Urothelium cell line (cell line): ENCODE data around the gene TMEM209.
"Not testable (repeated sequence)": the region's sequence is repeated elsewhere in the genome, so short reads cannot be mapped to it uniquely, and the experiment has no call there.

Experiments
- DNase-seq: peaks from one replicate; pipeline ENCODE4 v3.0.0; 2011; ENCODE audit warnings: low spot score, mixed read lengths
- FAIRE-seq: peaks from 2 replicates; lab custom pipeline; 2011; peaks lifted over from hg19 to GRCh38; lab: Jason Lieb, UNC

The TMEM209 gene

DNA sequence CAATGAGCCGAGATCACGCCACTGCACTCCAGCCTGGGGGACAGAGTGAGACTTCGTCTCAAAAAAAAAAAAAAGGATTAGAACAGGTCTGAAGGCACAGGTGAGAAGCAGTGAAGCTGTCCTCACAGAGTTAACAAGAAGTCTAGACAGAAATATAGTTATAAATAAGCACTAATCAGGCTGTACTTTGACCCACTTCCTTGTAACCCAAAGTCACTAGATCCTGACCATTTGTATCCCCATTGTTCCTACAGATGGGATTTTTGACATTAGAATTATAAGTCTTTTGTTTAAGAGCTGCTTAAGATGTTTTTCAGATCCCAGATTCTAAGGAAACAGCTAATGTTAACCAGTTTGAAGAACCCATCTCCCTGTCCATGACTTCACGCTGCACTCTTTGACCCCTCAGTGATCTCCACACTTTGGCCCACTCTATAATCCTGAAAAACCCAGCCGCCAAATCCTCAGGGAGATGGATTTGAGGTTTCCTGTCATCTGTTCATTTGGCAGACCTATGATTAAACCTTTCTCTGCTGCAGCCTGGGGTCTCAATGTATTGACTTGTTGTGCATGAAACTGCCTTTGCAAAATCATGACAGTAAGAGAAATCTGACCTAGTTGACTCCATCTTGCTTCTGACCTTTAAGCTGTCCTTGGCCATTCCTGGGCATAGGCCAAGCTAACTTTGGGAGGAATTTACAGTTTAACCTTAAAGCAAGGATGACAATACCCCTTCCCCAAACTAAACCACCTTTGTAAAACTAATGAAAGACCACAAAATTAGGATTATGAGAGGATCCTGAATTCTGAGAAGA is 13.8 kb upstream of the TMEM209 start:
- DNase-seq, result no peak
- no peak for FAIRE-seq

DNA sequence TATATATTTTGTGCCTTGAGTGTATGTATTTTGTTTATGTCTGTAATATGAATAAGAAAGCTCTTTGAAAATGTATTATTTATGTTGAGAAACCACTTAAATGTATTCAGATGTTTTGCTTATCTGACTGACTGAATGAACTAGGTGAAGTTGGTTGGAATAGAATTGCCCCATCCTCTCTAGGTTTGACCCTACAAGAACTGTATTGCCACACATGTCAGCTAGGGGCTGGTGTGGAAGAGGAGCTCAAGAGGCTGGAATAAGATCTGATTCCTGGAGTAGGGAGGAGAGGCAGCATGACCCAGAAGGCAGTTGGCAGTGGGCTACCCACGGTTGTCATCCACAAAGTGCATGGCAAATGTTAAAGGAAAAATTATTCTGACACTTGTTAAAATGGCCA is 11.5 kb upstream of the TMEM209 start:
- no peak for FAIRE-seq
- DNase-seq, result no peak

DNA sequence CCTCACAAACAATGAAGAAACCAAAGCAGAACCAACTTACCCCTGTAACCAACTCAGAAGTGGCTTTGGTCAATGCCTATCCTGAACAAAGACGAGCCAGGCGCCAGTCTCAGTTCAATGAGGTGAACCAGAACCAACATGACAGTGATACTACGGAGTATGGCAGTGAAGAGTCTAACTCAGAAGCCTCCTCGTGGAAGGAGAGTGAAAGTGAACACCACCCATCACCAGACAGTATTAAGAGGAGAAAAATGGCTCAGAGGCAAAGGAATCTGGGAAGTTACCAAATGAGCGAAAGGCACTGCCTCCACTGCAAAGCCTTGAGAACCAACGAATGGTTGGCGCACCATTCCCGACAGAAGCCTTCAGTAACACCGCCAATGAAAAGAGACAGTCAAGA is 10.8 kb upstream of the TMEM209 start:
- no peak for FAIRE-seq
- DNase-seq, result no peak

DNA sequence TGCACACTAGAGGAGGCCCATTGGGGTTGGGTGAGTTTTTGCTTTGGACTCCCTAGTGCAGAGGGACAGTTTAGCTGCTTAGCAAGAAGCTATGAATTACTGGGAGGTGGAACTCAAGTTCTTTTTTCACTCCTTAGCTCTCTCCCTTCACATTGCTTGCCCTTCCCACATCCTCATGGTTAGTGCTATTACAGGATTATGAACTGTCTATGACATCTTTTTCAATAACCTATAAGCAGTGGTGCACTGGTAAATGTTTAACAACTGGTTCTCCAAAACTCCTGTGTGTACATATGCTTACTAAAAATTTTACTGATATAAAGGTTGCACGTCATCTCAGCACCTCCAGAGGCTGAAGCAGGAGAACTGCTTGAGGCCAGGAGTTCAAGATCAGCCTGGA is 8.6 kb upstream of the TMEM209 start:
- FAIRE-seq (no peak), DNase-seq (no peak)

DNA sequence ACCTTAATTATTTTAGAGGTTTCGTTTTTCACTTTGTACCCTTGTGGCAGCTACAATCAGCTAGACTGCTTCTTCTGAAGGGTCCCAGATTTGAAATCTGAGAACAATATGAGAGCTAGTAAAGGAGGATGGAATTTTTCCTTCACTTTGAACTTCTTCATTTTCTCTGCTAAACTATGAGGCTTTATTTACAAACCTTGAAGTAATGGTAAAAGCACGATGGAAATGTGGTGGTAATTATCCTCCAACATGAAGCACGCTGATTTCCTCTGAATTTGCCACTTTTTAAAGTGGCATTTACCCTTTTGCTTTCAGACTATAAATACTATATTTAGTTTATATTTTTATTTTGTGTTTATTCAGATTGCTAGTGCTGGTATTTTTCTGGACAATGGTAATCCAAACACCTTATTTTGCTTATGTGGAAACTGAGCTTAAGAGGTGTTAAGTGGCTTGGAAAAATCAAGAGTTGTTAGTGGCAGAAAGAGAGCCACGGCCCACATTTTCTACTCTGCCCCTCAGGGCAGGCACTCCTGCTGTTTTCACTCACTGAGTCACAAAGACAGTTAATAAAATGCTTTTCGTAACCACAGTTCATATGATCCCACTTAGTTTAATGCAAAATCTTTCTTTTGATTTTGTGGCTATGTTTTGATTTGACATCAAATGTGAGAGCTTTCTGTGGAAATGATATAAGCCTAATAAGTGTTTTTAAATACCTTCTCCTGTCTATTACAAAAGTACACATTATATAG is 5.2 kb upstream of the TMEM209 start:
- no peak for FAIRE-seq
- no peak for DNase-seq

DNA sequence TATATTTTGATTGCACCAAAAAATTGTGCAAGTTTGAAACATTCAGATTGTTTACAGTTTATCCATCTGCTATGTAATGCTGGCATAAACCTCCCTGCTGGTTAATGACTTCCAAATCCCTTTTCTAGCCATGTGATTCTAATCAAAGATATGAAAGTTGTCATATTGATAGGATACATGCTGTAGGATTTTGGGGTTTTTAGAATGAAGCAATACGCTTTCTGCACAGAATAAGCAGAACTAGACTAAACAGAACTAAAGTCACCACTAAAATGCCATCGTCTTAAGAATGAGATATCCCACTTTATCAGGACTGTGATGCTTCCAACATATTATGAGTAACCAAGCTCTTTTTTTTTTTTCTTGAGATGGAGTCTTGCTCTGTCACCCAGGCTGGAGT is 3.3 kb upstream of the TMEM209 start:
- FAIRE-seq (no peak), DNase-seq (no peak)

DNA sequence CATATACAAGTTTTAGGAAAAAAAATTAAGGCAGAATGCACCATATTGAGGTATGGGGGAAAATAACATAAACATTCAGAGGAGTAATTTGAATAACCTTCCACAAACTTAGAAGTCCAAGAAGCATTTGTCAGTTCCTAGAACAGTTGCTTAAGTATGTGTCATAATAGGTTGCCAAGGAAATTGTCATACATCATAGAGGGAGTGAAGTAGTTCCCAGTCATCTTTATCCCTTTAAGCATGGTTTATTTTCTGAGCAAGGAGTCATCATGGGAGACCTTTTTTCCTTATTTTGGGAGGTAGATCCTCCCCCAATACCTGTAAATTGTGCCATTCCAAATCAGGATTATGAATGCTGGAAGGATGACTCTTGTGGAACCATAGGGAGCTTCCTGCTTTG is 2.4 kb upstream of the TMEM209 start, which contains the start of gene SSMEM1:
Gene SSMEM1, plus strand, starts transcription at position 219 of the 400 bp plus-strand sequence. Its CDS starts 51 bp downstream, at position 270.
- FAIRE-seq (no peak), DNase-seq (no peak)

DNA sequence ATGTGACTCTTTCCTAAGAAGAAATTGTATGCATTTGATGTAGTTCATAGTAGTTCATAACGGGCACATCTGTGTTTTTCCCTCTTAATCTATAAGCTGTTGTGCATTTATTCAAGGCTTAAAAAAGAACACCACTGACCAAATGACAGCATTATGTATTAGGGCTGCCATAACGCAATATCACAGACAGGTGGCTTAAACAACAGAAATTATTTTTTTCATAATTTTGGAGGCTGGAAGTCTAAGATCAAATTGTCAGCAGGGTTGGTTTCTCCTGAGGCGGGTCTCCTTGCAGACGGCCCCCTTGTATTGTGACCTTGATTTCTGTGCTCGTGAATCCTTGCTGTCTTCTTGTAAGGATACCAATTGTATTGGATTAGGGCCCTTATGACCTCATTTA is 1.8 kb upstream of the TMEM209 start:
- no peak for DNase-seq
- FAIRE-seq, result no peak

DNA sequence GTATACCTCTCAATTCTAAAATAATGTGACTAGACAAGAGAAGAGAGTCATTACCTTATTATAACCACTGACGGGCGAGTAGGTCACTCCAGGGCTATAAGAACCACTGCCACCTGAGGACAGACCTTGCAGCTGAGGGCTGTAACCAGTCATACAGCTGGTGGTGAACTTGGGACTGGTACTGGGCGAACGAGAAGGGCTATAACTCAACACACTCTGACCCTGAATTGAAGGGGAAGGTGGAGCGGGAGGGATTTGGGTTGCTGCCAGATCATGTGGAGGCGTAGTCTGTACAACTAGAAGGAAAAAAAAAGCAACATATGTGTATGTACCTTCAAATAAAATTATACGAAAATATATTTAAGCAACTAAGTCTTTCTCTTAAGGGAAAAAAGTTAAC is 3.4 kb downstream of the TMEM209 start:
- DNase-seq, result no peak

DNA sequence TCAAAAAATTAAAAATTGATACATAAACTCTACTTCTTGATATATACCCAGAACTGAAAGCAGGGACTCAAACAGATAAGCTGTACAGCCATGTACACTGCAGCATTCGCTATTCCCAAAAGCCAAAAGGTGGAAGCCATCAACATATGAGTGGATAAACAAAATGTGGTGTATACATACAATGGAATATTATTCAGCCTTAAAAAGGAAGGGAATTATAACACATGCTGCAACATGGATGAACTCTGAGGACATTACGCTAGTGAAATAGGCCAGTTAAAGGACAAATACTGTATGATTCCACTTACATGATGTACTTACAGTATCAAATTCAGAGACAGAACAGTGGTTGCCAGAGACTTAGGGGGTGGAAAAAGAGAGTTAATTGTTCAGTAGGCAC is 8.1 kb downstream of the TMEM209 start:
- FAIRE-seq (no peak), DNase-seq (no peak)

More for the DNA sequence above, 3.4 kb downstream of the TMEM209 start:
- FAIRE-seq, result no peak

DNA sequence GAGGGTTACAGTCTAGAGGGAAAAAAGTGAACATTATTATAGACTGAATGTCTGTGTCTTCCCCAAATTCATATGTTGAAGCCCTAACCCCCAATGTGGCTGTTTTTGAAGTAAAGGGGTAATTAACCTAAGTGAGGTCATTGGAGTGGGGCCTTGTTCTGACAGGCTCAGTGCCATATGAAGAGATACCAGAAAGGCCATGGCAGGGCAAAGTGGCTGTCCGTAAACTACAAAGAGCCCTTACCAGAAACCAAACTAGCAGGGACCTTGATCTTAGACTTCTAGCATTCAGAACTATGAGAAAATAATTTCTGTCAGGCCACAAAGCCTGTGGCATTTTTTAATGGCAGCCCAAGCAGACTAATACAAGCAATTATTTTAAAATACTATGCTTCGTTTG is 8.7 kb downstream of the TMEM209 start:
- no peak for DNase-seq
- no peak for FAIRE-seq

DNA sequence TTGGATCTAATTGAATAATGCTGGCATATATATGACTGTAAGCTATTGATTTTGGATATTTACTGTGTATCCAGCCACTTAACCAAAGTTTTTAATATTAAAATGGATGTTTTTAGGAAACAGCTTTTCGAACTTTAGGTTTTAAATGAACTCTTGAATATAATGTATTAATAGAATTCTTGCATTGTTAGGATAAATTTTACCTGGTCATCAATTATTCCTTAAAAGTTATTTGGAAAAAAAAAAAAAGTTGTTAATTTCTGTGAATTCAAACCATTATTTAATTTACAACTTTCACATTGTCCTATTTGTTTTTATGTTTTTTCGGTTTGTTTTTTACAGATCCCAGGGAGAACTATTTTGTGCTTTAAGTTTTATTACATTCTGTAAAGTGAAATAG is 9.8 kb downstream of the TMEM209 start:
- no peak for DNase-seq
- FAIRE-seq, result no peak

DNA sequence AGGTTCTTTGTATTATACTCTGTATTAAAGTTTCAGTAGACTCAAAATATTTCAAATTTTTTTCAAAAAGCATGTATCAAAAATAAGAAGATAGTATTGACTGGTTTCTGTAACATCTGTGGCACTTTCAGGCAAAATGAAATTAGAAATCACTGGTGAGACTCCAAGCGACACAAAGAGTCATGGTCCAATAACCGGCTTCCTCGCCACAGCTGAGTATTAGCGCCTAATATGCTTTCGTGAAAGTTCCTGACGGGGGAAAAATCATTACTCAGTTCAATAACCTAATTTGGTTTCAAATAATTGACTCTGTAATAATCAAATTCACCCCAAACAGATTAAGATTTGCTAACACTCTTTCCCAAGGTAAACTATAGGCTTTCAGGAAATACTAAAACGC is 13.4 kb downstream of the TMEM209 start:
- no peak for FAIRE-seq
- DNase-seq, result no peak

DNA sequence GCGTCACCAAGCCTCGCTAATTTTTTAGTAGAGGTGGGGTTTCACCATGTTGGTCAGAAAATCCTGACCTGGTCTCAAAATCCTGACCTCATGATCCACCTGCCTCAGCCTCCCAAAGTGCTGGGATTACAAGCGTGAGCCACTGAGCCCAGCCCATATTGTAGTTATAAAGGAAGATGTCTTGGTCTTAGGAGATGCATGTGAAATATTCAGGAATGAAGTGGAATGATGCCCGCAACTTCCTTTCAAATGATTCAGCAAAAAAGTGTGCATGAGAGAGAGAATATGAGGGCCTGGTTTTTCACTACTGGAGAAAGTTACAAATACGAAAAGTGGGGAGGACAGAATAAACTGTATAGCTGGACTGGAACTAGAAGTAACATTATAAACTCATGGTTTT is 15.9 kb downstream of the TMEM209 start:
- no peak for DNase-seq
- no peak for FAIRE-seq

DNA sequence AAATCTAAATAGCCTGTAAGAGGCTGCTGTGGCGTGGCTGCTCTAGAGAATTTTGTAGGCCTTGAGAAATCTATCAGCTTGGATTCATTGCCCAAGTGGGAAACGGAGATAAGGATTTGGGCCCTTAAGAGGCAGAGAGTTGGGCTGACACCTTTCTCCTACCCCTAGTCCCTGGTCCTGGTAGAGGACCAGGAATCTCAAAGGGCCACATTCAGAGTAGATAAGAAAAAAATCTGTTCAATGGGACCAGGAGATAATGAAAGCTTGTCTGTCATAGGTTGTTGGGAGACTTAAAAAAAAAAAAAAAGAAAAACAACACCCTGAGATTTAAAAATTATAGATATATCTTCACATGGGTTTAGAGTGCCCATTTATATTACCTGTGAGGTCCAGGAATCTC is 17.8 kb downstream of the TMEM209 start:
- no peak for FAIRE-seq
- no peak for DNase-seq

DNA sequence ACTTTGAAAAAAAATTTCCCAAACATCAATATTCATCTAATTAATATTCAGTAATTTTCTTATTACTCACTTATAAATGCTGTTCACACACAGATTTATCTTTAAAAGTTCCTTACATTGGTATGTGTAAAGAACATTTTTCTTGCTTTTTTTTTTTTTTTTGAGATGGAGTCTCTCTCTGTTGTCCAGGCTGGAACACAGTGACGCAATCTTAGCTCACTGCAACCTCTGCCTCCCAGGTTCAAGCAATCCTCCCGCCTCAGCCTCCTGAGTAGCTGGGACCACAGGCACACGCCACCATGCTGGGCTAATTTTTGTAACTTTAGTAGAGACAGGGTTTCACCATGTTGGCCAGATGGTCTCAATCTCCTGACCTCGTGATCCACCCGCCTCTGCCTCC is 20.9 kb downstream of the TMEM209 start:
- DNase-seq, FAIRE-seq: not testable (repeated sequence)

DNA sequence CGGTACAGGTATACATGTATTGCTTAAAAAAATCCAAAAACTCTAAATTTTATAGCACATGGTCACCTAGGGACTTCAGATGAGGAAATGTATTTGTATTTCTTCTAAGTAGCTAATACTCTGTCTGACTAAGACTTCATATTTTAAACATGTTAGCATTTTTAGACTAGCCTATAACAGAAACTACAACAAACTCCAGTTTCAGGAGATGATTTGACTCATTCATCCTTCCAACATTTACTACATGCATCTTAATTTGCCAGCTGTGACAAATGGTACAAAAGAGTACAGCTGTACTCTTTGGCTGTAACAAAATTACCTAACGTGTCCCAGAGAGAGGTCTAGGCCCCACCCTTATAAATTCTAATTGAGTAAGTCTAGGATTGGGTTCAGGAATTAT is 22.2 kb downstream of the TMEM209 start:
- no peak for DNase-seq
- no peak for FAIRE-seq

DNA sequence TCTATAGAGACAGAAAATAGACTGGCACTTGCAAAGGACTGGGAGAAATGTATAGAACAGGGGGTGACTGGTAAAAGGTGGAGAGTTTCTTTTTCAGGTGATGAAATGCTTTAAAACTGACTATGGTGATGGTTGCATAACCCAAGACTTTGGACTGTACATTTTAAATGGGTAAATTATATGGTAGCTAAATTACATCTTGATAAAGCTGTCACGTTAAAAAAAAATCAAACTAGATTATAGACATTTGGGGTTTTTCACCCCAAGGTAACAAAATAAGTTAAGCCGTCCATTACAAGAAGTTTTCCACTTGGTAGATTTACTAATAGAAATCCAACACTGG is 24.0 kb downstream of the TMEM209 start:
- FAIRE-seq, result no peak

DNA sequence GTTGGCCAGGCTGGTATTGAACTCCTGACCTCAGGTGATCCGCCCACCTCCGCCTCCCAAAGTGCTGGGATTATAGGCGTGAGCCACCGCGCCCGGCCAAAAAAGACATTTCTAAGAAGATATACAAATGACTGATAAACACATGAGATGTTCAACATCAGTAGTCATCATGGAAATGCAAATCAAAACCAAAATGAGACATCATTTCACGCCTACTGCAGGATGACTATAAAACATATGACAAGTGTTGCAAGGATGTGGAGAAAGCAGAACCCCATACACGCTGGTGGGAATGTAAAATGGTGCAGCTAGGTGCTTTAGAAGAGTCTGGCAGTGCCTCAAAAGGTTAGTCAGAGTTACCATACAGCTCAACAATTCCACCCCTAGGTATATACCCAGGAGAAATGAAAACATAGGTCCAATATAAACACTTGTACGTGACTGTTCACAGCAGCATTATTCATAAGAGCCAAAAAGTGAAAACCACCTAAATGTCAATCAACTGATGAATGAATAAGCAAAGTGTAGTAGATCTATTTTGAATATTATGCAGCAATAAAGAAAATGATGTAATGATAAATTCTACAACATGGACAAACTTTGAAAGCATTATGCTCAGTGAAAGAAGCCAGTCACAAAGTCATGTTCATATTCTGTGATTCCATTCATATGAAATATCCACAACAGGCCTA is 24.5 kb downstream of the TMEM209 start:
- no peak for DNase-seq

More for the DNA sequence above, 24.0 kb downstream of the TMEM209 start:
- DNase-seq, result no peak

DNA sequence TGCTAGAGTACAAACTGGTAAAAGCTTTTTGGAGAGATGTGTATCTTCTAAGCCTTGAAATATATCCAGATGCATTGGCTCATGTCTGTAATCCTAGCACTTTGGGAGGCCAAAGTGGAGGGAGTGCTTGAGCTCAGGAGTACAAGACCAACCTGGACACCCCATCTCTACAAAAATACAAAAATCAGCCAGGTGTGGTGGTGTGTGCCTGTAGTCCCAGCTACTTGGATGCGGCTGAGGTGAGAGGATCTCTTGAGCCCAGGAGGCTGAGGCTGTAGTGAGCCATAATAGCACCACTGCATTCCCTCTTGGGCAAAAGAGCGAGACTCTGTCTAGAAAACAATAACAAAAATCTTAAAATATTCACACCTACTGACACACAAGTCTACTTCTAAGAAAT is 25.6 kb downstream of the TMEM209 start:
- FAIRE-seq, result no peak

More for the DNA sequence above, 24.5 kb downstream of the TMEM209 start:
- FAIRE-seq, result no peak

DNA sequence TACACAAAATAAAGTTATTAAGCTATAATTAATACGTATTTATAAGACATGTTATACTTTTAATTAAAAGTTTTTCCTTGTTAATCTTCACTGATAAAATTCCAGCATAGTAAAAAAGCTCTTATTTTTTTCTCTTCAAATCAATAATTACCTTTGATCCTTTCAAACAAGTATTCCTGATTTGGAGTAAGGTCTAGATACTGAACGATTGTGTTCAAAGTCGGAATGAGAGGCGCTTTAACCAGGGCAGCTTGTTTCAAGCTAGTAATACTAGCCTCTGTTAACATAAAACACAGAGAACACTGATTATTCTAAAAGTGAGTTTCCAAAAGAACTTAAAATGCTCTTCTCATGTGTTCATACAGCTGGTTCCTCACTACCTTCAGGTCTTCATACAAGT is 27.0 kb downstream of the TMEM209 start:
- FAIRE-seq (no peak), DNase-seq (no peak)

More for the DNA sequence above, 25.6 kb downstream of the TMEM209 start:
- DNase-seq, result no peak
